Measurements from ENCODE around the gene STRN.
"Not testable (repeated sequence)": the region's sequence is repeated elsewhere in the genome, so short reads cannot be mapped to it uniquely, and the experiment has no call there.

The STRN gene

DNA sequence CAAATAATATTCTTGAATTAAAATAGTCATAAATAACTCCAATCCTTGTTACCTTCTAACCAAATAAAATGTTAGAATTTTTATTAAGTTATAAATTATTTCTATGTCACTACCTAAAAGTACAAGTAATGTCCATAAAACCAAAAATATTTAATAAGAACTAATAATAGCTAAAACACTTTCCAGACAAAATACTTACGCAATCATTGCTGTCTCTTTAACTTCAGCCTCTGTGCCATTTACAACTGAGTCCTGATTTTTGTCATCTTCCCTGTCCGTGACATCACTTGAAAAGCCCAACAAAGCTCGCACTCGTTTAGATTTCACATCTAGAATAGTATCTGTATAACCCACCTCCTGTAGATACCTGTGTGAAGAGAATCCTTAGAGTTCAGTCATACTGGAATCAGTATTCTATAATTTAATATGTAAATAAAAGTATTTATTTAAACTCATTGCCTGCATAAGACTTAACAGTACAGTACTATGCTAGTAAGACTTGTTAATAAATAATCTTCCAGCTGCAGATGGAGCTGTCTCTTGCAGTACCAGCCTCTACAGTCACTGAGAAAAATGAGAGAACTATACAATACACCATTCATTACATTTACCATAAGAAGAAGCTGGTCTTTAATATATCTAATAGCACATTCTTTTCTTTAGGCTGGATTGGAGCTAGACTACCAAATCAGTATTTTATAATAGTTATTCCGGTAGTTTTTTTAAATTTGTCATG is 63.8 kb downstream of the STRN start:
- no peak for DNase-seq

DNA sequence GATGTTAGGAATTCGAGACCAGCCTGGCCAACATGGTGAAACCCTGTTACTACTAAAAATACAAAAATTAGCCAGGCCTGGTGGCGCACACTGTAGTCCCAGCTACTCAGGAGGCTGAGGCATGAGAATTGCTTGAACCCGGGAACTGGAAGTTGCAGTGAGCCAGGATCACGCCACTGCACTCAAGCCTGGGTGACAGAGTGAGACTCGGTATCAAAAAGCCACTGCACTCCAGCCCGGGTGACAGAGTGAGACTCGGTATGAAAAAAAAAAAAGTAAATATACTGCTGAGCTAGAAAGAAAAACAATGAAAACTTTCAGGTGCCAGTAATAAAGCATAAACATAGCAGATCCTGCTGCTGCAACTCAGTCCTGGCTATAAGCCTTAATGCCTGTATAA is 73.5 kb downstream of the STRN start:
- no peak for DNase-seq

DNA sequence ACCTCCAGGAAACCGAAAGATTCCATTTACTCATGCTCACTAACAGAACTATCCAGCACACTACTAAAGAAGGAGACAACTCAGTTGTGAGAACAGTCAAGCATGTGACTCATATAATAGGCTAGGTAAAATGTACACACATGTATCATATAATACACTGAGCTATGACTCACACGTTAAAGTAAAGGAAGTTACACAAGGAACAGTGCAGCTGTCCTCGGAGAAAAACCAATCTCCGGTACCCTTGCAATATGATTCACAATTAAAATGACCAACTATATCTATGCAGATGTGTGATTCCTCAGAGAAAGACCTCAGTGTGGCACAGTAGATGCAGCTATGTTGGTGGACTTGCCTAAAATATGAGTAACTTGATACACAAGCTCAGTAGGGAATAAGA is 76.5 kb downstream of the STRN start:
- no peak for DNase-seq

DNA sequence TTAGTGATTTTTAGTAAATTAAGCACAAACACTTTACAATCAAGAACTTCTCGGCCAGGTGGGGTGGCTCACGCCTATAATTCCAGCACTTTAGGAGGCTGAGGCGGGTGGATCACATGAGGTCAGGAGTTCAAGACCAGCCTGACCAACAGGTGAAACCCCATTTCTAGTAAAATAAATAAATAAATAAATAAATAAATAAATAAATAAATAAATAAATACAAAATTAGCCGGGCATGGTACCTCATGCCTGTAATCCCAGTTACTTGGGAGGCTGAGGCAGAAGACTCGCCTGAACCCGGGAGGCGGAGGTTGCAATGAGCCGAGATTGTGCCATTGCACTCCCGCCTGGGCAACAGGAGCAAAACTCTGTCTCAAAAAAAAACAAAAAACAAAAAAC is 79.2 kb downstream of the STRN start:
- not testable (repeated sequence) for DNase-seq

DNA sequence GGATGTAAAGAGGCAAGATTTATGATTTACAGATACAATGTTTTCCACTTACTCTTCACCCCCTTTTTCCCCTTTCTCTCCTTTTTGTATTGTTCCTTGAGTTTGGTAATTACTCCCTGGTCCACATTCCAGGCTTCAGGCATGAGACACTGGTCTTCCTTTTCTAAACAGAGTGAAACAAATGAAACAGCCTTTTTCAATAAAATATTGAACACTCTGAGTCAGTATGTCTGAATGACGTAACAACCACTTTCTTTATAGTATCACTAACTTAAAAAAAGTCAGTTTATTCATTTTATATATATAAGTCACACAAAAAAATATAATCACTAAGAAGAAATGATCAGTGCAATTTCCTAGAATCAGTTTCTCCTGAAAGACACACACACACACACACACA is 79.7 kb downstream of the STRN start:
- no peak for DNase-seq

DNA sequence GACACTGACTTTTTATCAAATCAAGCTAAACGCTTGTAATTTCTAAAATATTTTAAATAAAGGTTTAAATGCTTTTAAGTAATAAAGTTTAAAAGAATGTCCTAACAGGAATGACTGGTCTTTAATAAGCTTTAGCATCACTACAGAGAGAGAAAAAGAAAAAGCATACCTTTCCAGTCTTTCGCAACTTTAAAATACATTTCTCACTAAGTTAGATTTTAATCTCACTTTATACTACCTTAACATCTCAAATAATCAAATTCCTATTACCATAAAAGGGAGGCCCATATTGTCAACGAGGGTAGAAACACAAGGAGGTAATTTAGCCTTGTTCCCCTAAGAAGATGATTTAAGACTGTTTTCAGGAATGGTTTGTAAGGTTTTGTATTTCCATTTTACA is 80.7 kb downstream of the STRN start:
- DNase-seq: no peak

DNA sequence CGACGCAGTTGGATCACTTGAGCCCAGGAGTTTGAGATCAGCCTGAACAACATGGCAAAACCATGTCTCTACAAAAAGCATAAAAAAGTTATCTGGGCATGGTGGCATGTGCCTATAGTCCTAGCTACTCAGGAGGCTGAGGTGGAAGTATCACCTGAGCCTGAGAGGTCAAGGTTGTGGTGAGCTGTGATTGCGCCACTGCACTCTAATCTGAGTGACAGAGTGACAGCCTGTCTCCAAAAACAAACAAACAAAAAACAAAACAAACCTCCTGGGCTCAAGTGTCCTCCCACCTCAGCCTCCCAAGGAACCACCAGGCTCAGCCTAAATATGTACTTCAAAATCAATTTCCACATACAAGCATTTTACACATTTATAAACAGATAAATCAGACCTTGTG is 83.8 kb downstream of the STRN start:
- no peak for DNase-seq

DNA sequence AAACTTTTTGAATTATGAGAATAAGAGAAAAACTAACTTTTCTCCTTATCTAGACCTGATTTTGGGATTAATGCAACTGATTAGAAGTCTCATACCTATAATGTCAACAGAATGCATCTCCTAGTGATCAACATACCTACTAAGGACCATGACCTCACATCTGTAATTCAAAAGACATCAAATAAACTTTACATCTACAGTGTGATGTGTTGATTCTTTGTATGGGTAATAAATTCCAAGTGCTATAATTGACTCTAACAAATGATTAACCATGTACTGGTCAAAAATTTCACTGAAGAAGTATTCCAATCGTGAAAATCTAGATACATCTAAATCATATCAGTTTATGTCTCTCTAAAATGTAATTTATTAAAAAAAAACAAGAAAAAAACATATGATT is 84.5 kb downstream of the STRN start:
- DNase-seq: no peak

DNA sequence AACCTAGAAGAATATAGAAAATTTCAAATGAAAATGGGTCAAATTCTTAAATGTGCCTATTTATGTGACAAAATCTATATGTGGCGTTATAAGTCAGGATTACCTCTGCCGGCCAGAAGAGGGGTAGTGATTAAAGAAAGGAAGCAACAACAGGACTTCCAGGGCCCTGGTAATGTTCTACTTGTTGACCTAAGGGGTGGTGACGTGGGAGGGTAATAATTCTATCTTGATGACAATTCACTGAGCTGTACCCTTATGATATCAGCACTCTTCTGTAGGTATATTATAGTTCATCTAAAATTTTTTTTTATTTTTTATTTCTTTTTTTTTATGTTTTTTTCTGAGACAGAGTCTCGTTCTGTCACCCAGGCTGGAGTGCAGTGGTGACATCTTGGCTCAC is 87.9 kb downstream of the STRN start:
- DNase-seq: no peak

DNA sequence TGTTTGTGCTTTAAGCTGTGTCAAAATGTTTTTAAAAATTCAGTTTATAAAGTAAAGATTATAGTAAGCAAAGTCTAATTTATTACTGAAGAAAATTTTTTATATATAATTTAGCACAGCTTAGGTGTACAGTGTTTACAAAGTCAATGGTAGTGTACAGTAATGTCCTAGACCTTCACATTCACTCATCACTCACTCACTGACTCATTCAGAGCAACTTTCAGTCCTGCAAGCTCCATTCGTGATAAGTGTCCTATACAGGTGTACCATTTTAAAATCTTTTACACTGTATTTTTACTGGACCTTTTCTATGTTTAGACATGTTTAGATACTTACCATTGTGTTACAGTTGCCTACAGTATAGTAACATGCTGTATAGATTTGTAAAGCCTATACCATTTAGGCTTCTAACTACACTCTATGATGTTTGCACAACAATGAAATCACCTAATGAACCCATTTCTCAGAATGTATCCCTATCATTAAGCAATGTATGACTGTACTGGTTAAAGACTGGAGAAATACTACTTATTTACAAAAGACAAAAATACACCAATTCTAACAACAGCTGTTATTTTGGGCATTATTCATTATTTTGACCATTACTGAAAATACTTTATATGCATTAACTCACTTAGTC is 95.1 kb downstream of the STRN start:
- DNase-seq: no peak

DNA sequence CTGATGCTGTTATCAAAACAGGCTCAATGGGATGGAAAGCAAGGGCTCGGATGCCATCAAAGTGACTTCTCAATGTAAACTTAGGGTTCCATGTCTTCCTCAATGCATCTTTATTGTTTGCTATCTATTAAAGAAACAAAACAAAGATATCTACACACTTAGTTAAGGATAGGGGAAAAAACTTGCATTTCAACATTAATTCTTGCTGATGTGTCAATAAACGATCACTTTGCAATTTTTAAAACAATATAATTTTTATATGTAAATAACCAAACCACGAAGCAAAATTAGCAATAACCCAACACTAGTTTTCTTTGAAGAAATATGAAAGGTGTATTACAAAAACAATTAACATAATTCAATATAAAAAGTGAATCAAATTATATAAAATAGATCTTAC is 96.7 kb downstream of the STRN start:
- no peak for DNase-seq

DNA sequence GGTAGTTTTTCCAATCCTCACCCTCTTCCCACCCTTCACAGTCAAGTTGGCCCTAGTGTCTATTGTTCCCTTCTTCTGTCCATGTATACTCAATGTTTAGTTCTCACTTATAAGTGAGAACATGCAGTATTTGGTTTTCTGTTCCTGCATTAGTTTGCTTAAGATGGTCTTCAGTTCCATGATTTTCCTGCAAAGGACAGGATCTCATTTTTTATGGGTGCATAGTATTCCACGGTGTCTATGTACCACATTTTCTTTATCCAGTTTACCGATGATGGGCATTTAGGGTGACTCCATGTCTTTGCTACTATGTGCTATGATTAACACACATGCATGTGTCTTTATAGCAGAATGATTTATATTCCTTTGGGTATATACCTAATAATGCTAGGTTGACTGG is 104.4 kb downstream of the STRN start:
- no peak for DNase-seq

DNA sequence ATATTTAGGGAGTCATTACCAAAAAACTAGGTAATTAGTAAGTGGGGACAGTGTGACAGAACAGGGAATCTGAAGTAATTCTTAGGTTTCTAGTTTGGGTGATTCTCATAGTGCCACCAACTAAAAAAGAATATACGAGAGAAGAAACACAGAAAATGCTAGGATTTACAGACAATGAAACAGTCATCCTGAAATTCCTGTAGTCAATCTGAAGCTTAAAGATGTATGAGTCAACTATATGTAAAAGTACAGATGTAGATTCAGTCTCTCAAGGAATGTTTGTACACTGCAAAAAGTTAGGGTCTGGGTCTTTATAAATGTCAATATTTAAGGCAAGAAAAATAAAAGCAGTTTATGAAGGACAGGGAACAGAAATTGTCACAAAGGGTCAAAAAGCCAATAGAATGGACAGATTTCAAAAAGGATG is 107.0 kb downstream of the STRN start:
- no peak for DNase-seq

DNA sequence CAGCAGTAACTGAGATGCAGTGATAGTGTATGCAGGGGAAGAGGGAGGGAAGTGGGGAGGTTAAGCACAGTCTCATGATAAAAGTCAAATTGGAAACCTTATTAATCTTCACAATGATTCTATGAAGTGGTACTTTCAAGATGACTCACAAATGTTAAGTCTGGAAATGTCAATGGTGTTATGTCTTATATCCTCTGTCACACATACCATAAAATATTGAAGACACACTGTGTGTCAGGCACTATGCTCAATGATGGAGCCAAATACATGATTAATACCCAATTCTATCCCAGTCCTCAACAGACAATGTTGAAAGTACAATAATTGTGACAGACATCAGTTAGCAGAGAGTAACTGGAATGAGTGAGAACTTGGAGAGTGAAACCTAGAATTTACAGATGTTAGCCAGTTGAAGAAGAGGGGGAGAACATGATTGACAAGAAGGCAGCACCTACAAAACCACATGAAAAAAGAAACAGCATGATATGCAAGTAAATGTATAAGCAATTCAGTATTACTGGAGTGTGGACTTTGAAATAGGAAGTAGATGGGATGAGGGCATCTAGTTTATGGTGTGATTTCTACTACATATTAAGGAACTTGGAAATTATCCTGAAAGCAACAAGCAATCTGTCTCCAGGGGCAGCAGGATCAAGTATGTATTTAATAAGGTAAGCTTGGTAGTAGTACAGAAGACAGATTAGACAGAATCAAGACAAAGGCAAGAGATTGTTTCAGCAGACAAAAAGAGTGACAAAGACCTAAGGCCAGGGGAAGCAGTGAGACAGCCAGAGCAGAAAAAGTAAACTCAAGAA is 107.6 kb downstream of the STRN start:
- no peak for DNase-seq

DNA sequence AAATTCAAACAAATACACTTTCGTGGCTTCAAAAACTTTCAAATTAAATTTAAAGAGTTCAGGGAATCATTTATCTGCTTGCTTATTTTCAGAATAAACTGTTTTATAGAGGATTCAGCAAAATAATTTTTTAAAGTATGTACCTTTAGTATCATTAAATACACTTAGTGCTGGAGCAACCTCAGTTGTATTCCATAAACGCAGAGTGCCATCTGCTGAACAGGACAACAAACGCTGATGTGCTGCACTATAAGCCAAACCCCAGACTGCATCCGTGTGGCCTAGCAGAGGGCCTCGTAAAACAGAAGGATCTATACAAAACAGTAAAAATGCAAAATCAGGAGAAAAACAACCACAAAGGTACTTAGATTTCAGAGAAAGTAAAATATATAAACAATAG is 108.6 kb downstream of the STRN start:
- DNase-seq: no peak

DNA sequence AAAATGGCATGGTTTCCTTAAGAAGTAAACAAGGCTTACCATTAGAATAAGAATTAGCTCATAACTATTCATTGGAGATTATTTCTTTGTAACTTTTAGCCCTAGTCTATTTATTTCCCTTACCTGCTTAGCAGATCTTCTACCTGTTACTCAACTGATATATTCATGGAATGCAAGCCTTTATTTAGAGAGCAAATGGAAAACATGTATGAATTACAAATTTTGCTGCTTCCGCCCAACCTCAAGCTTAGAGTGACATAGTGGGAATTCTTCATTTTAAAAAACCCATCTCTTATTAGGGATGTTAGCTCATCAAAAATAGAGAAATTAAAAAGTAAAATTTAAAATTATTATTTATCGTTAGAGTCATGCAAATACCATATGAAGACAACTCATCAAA is 110.9 kb downstream of the STRN start:
- DNase-seq: no peak

DNA sequence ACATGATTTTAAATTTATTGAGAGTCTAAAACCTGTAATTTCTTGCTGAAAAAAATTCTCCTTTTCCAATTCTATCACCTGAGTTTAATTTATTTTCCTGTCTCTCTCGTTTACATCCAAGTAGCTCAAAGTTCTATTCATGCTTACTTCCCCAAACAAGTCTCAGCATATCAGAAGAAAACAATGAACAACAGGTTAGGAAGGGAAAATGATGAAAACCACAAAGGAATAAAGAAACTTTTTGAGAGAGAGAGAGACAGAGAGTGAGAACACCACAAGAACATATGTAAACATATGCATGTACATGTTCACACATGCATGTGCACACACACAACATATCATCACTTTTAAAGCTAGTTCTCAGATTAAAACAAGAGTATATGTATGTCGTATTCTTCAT is 112.1 kb downstream of the STRN start:
- no peak for DNase-seq

DNA sequence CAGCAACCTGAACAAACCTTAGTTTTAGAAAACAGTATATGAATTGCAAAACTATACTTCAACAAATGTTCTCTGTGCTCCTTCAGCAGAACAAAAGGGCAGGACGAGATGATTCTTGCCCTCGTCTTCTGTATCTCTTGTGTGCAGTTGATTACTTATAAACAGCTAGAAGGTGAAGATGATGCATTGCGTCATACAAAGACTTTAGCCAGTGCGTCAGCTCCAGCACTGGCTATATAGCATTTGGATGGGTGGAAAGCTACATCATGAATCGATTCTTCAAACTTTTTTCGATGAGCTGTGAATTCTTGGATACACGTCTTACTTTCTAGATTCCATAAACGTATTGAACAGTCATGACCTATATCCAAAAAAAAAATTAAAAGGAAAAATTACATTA is 117.1 kb downstream of the STRN start:
- DNase-seq: no peak

DNA sequence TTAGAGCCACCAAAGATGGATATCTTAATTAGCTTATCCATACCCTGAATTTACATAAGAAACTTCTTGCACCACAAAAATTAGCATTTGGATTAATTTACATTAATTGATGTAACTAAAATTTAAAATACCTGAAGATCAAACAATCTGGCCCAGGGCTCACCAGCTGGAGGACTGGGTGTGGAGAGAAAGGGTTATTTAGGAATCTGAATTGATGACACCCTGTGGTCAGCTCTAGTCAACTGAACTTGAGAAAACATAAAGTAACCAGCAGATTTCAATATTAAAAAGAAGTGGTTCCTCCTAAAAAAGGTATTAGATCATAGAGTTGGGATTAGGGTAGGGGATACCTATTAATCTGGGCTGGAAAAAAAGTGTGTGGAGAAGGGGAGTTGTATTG is 122.5 kb downstream of the STRN start:
- no peak for DNase-seq

DNA sequence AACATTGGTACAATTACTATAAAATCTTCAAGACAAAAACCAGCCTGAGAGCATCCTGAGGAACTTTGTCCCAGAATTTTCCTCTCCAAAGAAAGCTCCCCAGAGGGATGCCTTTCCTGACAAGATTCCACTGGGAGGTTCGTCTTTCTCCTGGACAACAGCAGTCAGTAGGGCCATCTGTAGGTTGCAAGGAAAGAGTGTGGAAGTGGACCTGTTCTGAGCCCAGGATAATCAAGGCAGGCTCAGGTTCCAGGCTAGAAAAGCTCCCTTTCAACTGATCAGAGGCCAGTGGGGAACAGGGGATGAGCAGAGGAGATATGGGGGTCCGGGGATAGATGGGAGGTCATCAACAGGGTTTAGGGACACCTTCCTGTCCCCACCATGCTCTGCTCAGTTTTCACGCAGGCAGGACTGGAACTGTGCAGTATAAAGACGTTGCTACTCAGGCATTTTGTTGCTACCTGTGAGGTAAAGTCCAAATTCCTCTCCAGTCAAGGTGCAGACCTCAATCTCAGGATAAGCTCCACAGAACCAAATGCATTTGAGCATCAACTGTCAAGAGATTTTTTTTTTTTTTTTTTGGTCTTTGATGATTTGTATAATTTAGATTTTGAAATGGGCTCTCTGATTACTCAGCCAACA is 126.2 kb downstream of the STRN start:
- no peak for DNase-seq

DNA sequence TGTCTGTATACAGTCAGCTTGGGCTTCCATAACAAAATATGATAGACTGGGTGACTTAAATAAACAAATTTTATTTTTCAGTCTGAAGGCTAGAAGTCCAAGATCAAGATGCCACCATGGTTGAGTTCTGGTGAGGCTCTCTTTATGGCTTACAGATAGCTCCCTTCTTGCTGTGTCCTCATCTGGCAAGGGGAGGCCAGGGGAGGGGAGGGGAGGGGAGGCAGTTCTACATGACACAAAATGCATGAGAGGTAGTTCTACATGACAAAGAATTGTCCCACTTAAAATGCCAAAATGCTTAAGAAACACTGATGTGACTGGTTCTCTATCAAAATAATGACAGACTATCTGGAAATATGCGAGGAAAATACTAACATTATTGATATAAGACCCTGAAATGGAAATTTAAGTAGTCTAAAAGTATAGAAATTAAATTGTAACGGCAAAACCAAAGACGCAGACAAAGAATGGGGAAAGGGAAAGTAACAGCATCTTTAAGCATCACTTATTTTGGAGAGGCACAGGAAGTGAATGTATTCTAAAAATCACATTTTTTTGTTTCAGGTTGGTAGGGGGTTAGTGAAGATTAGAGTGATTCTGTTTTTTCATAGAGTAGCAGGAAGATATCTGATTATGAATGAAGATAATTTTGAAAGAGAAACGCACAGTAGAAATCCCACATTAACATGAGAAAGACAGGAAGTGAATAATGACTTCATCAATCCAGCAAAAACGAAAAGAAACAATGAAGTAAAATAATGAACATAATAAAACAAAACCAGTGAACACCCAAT is 131.4 kb downstream of the STRN start:
- DNase-seq: peak; percentile 21

DNA sequence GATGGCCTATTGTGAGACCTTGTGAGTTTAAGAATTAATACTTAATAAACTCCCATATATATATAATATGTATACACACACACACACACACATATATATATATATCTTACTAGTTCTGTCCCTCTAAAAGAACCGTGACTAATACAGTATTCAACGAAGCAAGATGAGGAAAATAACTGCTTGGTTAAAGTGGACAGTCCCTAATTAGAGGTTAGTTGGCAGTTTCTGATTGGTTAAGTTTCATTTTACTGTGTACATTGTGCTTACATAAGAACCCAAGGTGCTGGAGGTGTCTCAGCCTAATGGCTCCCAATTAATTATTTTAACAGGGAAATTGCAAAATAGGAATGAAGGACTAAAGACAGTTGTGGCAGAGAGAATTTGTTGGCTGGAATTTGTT is 132.1 kb downstream of the STRN start:
- no peak for DNase-seq

DNA sequence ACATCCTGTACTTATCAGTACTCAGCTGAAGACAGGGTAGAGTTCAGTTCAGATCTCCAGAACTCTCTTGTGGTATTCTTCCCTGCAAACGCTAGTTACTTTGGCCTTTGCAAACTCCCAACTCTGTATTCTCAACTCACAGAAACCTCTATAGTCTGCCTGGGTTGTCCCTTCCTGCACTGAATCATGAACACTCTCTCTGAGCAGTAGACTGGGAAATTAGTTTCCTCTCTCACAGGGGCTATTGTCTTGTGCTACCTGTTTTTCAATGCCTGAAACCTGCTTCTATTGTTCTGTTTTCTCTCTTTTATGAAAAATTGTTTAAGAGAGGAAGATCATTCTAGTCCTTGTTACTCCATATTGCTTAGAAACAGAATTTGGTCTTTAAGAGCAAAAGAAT is 135.2 kb downstream of the STRN start:
- no peak for DNase-seq

All from CD4-positive, alpha-beta T cell treated with Interleukin-21 for 1 hour (primary cell).